Measurements from ENCODE around the gene NT5DC4.

Gene NT5DC4

DNA sequence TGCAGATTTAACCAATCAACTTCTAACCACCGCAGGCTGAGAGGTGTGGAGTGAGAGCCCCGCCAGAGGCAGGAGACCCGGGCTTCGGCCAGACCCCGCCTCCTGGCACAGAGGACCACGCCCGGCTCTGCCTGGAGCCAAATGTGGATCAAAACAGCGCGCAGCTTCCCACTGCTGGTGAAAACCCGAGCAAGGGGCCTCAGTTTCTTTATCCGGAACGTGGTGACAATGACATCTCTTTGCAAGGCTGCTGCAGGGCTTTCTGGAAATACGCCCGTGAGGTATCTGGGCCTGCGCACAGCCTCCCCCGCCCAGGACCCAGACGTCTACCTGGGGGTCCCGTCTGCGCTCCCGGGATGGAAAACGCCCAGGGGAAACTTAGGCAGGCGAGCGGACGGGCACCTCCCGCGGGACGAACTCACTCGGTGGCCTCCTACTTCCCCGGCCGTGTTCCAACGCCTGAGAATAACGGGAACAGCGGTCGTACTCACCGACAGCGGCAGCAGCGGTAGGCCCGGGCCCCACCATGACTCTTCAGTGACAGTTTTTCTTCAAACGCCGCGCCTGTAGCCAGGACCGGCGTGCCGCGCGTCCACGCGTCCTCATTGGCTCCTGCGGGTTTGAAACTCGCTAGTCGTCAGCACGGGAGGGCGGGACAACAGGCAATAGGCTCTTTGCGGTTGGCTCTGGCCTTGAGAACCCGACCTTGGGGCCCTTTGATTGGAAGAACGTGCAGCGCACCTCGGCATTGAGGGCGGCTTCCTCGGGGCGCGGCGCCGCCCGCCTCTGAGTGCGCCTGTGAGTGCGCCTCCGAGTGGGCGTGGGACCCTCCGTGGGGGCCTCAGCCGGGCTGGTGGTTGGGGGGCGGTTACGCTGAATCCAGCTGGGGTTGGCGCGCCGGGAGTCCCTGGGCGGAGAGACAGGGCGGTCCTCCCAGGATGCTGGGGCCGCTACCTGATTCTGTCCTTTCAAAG, 43.5 kb downstream of the NT5DC4 start, which contains the start of gene CKAP2L:
TSS of gene CKAP2L (minus strand) at position 539 of the 974 bp plus-strand sequence. CDS start at position 528, 11 bp downstream.
- H3K36me3 Mint-ChIP-seq (ENCODE audit: low read depth) = peaks cover 40% of the 10 kb centered on the region
- H3K27me3 Mint-ChIP-seq (ENCODE audit: low read depth) = no peaks in the 10 kb centered on the region
- DNase-seq (ENCODE audit: low spot score) = peak; percentile 97
- H3K27ac Mint-ChIP-seq = peak within 1 kb of the TSS; percentile 99
- H3K9me3 Mint-ChIP-seq = peaks cover 11% of the 10 kb centered on the region
- H3K4me1 Mint-ChIP-seq (ENCODE audit: low read depth) = peaks cover 51% of the 10 kb centered on the region
- peak within 1 kb of the TSS; percentile 85 for H3K4me3 Mint-ChIP-seq

DNA sequence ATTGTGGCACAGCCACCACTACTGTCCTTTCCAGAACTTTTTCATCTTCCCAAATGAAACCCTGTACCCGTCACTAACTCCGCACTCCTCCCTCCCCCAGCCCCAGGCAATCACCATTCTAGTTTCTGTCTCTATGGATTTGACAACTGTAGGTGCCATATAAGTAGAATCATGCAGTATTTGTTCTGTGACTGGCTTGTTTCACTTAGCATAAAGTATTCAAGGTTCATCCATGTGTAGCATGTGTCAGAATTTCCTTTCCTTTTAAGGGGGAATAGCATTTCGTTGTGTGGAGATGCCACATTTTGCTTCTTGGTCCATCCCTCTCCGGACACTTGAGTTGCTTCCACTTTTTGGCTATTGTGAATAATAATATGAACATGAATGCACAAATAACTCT, 44.4 kb downstream of the NT5DC4 start:
- Mint-ChIP-seq H3K27ac (peak overlapping the region; percentile 99), H3K36me3 (ENCODE audit: low read depth) (peaks cover 38% of the 10 kb centered on the region), H3K4me3 (peak overlapping the region; percentile 85), H3K4me1 (ENCODE audit: low read depth) (peaks cover 50% of the 10 kb centered on the region), H3K27me3 (ENCODE audit: low read depth) (peaks cover 4% of the 10 kb centered on the region), H3K9me3 (peaks cover 11% of the 10 kb centered on the region)
- no peak for DNase-seq (ENCODE audit: low spot score)

- DNase-seq (ENCODE audit: low spot score) = no peak
- Mint-ChIP-seq H3K4me1 (ENCODE audit: low read depth) (peaks cover 36% of the 10 kb centered on the region), H3K36me3 (ENCODE audit: low read depth) (peaks cover 22% of the 10 kb centered on the region), H3K27ac (peak overlapping the region; percentile 29), H3K4me3 (peak overlapping the region; percentile 25), H3K27me3 (ENCODE audit: low read depth) (peaks cover 12% of the 10 kb centered on the region), H3K9me3 (peaks cover 11% of the 10 kb centered on the region)
Observed at GRCh38 chr2:112767693-112768330, 47.0 kb downstream of the NT5DC4 start.

GRCh38 chr2:112768432-112768831, 47.6 kb downstream of the NT5DC4 start:
- peaks cover 18% of the 10 kb centered on the region for H3K36me3 Mint-ChIP-seq (ENCODE audit: low read depth)
- no peak overlapping the region for H3K27ac Mint-ChIP-seq
- H3K4me3 Mint-ChIP-seq = no peak overlapping the region
- H3K4me1 Mint-ChIP-seq (ENCODE audit: low read depth) = peaks cover 29% of the 10 kb centered on the region
- H3K9me3 Mint-ChIP-seq = peaks cover 11% of the 10 kb centered on the region
- DNase-seq (ENCODE audit: low spot score) = no peak
- H3K27me3 Mint-ChIP-seq (ENCODE audit: low read depth) = peaks cover 16% of the 10 kb centered on the region

- peaks cover 29% of the 10 kb centered on the region for H3K4me1 Mint-ChIP-seq (ENCODE audit: low read depth)
- H3K27ac Mint-ChIP-seq = no peak overlapping the region
- peaks cover 20% of the 10 kb centered on the region for H3K27me3 Mint-ChIP-seq (ENCODE audit: low read depth)
- H3K9me3 Mint-ChIP-seq = peaks cover 14% of the 10 kb centered on the region
- no peak overlapping the region for H3K4me3 Mint-ChIP-seq
- DNase-seq (ENCODE audit: low spot score) = no peak
- H3K36me3 Mint-ChIP-seq (ENCODE audit: low read depth) = peaks cover 15% of the 10 kb centered on the region
Observed at GRCh38 chr2:112772322-112772721, 51.5 kb downstream of the NT5DC4 start.

DNA sequence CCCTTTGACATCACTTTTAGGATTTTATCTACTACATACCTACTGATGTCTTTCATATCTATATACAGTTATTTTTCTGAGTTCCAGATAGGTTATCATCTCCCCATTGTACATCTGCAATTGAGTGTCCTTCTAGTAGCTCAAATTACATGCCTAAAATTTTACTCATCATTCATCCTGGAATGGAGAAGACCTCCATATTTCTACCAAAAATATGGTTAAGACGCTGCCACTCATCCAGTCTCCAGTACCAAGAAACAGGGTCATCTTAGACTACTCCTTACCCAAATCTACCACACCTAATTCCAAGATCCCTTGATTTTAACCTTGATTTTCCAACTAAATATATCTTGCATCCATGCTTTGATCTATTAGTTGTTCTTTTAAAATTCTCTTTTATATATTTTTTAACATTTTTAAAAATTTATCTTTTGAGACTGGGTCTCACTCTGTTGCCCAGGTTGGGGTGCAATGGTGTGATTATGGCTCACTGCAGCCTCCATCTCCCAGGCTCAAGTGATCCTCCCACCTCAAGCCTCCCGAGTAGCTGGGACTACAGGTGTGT, 52.2 kb downstream of the NT5DC4 start:
- Mint-ChIP-seq H3K36me3 (ENCODE audit: low read depth) (peaks cover 9% of the 10 kb centered on the region), H3K9me3 (peaks cover 14% of the 10 kb centered on the region), H3K27me3 (ENCODE audit: low read depth) (peaks cover 26% of the 10 kb centered on the region), H3K4me1 (ENCODE audit: low read depth) (peaks cover 29% of the 10 kb centered on the region), H3K4me3 (no peak overlapping the region), H3K27ac (no peak overlapping the region)
- DNase-seq (ENCODE audit: low spot score) = no peak

- Mint-ChIP-seq H3K4me3 (no peak overlapping the region), H3K36me3 (ENCODE audit: low read depth) (peaks cover 8% of the 10 kb centered on the region), H3K27ac (no peak overlapping the region), H3K4me1 (ENCODE audit: low read depth) (peaks cover 25% of the 10 kb centered on the region), H3K9me3 (peaks cover 13% of the 10 kb centered on the region), H3K27me3 (ENCODE audit: low read depth) (peaks cover 30% of the 10 kb centered on the region)
- no peak for DNase-seq (ENCODE audit: low spot score)
Observed at GRCh38 chr2:112773556-112773955, 52.7 kb downstream of the NT5DC4 start.

- Mint-ChIP-seq H3K4me1 (ENCODE audit: low read depth) (peaks cover 22% of the 10 kb centered on the region), H3K27ac (no peak overlapping the region)
Observed at GRCh38 chr2:112774536-112775285, 53.9 kb downstream of the NT5DC4 start.

GRCh38 chr2:112776113-112776512, 55.3 kb downstream of the NT5DC4 start:
- Mint-ChIP-seq H3K4me1 (ENCODE audit: low read depth) (peaks cover 22% of the 10 kb centered on the region), H3K36me3 (ENCODE audit: low read depth) (peaks cover 5% of the 10 kb centered on the region), H3K4me3 (no peak overlapping the region), H3K27ac (no peak overlapping the region), H3K9me3 (peaks cover 13% of the 10 kb centered on the region), H3K27me3 (ENCODE audit: low read depth) (peaks cover 32% of the 10 kb centered on the region)
- no peak for DNase-seq (ENCODE audit: low spot score)

More at GRCh38 chr2:112774536-112775285, 53.9 kb downstream of the NT5DC4 start:
- Mint-ChIP-seq H3K4me3 (no peak overlapping the region), H3K9me3 (peaks cover 13% of the 10 kb centered on the region), H3K36me3 (ENCODE audit: low read depth) (peaks cover 5% of the 10 kb centered on the region), H3K27me3 (ENCODE audit: low read depth) (peaks cover 37% of the 10 kb centered on the region)
- DNase-seq (ENCODE audit: low spot score) = no peak

- Mint-ChIP-seq H3K4me3 (peak overlapping the region; percentile 10), H3K27me3 (ENCODE audit: low read depth) (peaks cover 31% of the 10 kb centered on the region), H3K4me1 (ENCODE audit: low read depth) (peaks cover 22% of the 10 kb centered on the region), H3K27ac (peak overlapping the region; percentile 45), H3K9me3 (peaks cover 13% of the 10 kb centered on the region), H3K36me3 (ENCODE audit: low read depth) (peaks cover 5% of the 10 kb centered on the region)
- DNase-seq (ENCODE audit: low spot score) = no peak
Observed at GRCh38 chr2:112777036-112777435, 56.2 kb downstream of the NT5DC4 start.

GRCh38 chr2:112779598-112779997, 58.8 kb downstream of the NT5DC4 start:
- H3K27me3 Mint-ChIP-seq (ENCODE audit: low read depth) = peaks cover 21% of the 10 kb centered on the region
- H3K4me1 Mint-ChIP-seq (ENCODE audit: low read depth) = peaks cover 27% of the 10 kb centered on the region
- H3K4me3 Mint-ChIP-seq = no peak overlapping the region
- H3K9me3 Mint-ChIP-seq = peaks cover 13% of the 10 kb centered on the region
- no peak overlapping the region for H3K27ac Mint-ChIP-seq
- peaks cover 5% of the 10 kb centered on the region for H3K36me3 Mint-ChIP-seq (ENCODE audit: low read depth)
- DNase-seq (ENCODE audit: low spot score) = no peak

DNA sequence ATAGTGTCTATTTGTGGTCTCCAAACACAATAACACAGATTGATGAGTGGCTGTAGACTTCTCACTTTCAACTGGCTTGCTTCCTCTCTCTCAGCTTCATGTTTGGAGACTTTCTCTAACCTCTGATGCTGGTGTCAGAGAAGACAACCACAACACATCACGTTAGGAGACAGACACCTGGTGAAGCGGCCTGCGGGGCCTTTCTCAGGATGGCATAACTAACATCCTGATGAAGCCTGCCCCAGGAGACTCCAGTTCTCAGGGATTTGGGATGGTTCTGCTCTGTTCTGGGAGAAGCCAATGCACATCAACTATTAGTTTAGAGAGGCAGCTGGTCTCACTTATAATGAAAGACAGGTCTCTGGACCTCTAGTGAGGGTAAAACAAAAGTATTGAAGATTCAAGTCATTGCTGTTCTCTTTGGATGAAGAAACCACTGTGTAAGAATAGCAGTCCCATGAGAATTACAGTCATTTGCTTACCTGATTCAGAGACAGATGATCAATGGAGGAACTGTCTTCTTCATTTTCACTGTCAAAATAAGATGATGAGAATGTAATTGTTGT, 61.5 kb downstream of the NT5DC4 start:
- DNase-seq (ENCODE audit: low spot score) = no peak
- H3K9me3 Mint-ChIP-seq = peaks cover 7% of the 10 kb centered on the region
- no peaks in the 10 kb centered on the region for H3K36me3 Mint-ChIP-seq (ENCODE audit: low read depth)
- H3K27ac Mint-ChIP-seq = no peak overlapping the region
- peaks cover 16% of the 10 kb centered on the region for H3K4me1 Mint-ChIP-seq (ENCODE audit: low read depth)
- H3K4me3 Mint-ChIP-seq = no peak overlapping the region
- peaks cover 18% of the 10 kb centered on the region for H3K27me3 Mint-ChIP-seq (ENCODE audit: low read depth)

DNA sequence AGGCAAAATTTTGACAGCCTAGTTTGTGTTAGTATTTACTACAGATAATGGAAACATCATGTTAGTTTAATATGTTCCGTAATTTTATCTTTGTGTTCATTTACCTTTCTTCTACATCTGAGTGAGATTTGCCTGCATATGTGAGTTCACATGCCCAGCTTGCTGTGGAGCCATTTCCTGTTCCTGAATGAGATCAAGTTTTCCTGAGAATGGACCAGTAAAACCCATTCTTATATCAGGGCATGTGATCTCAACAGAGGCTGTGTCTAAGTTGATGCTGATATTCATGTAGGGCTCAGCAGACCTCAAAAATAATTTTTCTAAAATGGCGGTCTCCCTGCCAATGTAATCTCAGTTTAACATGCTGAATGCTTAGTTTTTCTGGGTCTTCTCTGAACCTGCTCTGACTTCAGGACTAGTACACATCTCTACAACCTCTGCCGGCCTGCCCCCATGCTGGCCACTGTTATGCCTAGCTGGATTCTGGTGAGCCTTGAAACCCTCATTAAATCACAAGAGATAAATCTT, 62.4 kb downstream of the NT5DC4 start:
- no peak for DNase-seq (ENCODE audit: low spot score)
- H3K36me3 Mint-ChIP-seq (ENCODE audit: low read depth) = no peaks in the 10 kb centered on the region
- peaks cover 13% of the 10 kb centered on the region for H3K4me1 Mint-ChIP-seq (ENCODE audit: low read depth)
- no peaks in the 10 kb centered on the region for H3K9me3 Mint-ChIP-seq
- no peak overlapping the region for H3K27ac Mint-ChIP-seq
- peak overlapping the region; percentile 8 for H3K4me3 Mint-ChIP-seq
- peaks cover 10% of the 10 kb centered on the region for H3K27me3 Mint-ChIP-seq (ENCODE audit: low read depth)

All from T-helper 2 cell treated with Interferon-gamma antibody and Interleukin-4, amounts not matched to agents 5 μg/mL and 100 μg/mL, for 36 hours (primary cell).